HG02763 (cell line): ENCODE results near the gene PID1.

Experiments
- ATAC-seq: cut with Tn5 transposase; IDR thresholded peaks from one replicate; pipeline ENCODE4 v1.9.1; 2021; ENCODE audit warnings: mild to moderate bottlenecking, moderate library complexity; ENCODE audit not compliant: unreplicated experiment

Gene PID1

GRCh38 chr2:229261599-229261998, 9.5 kb downstream of the PID1 start:
- no peak for ATAC-seq

DNA sequence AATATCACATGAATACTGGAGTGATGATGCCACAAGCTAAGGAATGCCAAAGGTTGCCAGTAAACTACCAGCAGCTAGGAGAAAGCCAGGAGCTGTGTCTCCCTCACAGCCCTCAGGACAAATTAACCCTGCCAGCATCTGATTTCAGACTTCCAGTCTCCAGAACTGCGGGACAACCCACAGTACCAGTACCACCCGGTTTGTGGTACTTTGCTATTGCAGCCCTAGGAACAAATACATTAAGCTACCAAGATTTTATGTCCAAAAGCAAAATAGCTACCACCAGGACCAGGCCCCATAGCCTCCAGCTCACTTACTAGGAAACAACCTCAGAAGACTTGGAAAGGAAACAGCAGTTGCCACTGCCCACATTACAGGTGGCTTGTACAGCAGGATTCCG, 10.0 kb downstream of the PID1 start:
- ATAC-seq: no peak

- ATAC-seq: no peak
These were observed 13.1 kb downstream of the PID1 start for GRCh38 chr2:229257985-229258384.

GRCh38 chr2:229256376-229256775, 14.7 kb downstream of the PID1 start:
- no peak for ATAC-seq

DNA sequence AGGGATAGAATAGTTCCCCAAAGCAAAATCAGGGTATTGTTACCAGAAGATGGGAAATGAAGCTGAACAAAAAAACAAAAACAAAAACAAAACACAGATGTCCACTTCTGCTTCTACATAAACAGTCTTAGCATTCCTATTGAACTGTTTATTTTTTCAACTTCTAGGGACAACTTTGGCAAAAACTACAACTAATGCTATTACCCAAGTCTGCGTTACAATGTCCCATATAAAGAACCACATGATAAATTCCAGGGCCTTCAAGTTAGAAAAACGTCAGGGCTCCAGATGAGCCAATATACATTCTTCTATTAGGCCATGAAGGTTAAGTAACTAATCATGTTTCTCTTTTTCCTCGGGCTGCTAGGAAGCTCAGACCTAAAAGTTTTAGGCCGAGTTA, 16.9 kb downstream of the PID1 start:
- no peak for ATAC-seq

- no peak for ATAC-seq
These were observed 18.1 kb downstream of the PID1 start for GRCh38 chr2:229252996-229253395.

GRCh38 chr2:229252280-229252679, 18.8 kb downstream of the PID1 start:
- ATAC-seq: no peak

DNA sequence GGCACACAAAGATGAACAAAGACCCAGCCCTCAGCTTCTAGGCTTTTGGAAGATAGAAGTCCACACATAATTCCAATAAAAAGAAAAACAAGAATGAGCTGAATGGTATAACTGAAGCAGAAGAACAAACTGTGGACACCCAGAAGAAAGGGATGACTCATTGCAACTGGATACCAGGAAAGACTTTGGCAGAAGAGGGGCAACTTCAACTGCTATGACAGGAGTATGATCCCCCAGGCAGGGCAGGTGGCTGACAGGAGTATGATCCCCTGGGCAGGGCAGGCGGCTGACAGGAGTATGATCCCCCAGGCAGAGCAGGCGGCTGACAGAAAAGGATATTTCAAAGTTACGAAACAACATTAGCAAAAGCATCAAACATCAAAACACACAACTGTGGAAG, 21.6 kb downstream of the PID1 start:
- ATAC-seq: no peak

- ATAC-seq: no peak
These were observed 24.8 kb downstream of the PID1 start for GRCh38 chr2:229246334-229246733.

DNA sequence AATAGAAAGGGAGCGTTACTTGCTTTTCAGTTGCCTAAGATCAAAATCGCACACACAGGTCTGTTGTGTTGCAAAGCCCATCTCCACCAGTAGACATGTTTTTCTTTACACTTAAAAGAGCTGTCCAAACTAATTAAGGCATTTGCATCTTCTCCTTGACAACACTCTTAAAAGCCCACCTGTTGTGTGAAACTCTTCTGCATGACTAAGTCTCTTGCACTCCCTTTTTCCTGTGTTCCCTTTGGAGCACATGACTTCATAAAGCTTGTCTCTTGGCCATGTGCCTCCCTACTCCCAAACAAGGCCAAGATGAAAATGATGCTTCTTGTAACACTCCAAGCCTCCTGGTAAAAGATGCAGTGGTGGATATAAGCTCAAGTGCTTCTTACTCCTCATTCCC, 26.1 kb downstream of the PID1 start:
- ATAC-seq: no peak

- no peak for ATAC-seq
These were observed 27.1 kb downstream of the PID1 start for GRCh38 chr2:229243890-229244560.

- no peak for ATAC-seq
These were observed 30.0 kb downstream of the PID1 start for GRCh38 chr2:229240984-229241491.

GRCh38 chr2:229239021-229239420, 32.1 kb downstream of the PID1 start:
- ATAC-seq: no peak

- no peak for ATAC-seq
These were observed 33.8 kb downstream of the PID1 start for GRCh38 chr2:229237270-229237669.

DNA sequence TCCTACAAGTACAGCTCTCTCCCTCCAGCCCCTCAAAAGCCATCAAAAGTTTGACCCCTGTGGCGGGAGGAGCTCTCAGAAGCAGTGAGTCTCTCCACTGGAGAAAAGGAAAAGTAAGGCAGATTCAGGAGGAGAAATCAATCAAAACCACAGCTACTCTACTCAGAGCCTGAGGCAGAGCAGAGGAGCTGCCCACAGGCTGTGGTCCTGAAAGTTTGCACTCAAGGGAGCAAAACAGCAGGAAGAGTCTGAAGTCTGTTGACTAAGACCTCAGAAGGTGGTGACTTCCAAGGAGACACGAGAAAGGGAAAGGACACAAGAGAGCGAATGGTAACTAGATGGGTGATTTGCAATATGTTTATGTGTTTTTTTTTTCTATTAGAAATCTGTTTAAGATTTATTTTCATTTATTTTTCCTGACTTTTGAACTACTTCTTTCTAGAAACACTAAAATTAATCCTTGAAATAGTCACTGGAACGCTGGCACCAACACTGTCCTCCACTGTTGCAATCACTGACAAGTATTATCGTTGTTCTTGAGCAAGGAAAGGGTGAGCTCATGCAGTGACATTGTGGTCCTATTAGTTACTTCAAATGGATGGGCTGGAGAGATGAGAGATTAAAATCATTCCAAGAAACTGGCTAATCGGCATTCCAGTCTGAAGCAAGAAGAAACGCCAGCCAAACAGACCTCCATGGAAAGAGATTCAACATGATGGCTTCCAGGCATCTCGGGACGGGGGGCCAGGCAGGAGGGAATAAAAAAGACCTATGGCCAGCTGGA, 35.8 kb downstream of the PID1 start:
- no peak for ATAC-seq

- no peak for ATAC-seq
These were observed 39.2 kb downstream of the PID1 start for GRCh38 chr2:229231885-229232284.

DNA sequence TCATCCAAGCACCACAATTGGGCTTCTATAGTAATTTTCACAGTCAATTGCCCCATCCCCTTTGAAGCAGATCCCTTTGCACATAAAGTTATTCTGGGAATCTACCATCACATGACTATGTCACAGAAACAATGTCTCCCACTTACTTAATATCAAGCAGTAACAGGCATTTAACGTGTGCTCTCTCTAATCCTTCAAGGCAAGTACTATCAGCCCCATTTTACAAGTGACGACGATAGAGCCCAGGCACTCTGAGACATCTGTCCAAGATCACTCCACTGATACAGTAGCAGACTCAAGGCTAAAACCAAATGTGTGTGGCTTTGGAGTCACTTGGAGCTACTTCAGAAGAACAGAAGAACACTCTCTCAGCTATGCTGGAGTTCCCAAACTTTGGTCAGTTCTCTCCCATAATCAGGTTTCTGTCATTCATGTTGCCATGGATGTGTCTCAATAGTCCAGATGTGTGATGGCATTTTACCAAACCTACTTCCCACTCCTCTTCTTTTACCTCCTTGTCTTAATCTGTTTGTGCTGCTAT, 39.7 kb downstream of the PID1 start:
- ATAC-seq: no peak

GRCh38 chr2:229230911-229231310, 40.2 kb downstream of the PID1 start:
- ATAC-seq: no peak

DNA sequence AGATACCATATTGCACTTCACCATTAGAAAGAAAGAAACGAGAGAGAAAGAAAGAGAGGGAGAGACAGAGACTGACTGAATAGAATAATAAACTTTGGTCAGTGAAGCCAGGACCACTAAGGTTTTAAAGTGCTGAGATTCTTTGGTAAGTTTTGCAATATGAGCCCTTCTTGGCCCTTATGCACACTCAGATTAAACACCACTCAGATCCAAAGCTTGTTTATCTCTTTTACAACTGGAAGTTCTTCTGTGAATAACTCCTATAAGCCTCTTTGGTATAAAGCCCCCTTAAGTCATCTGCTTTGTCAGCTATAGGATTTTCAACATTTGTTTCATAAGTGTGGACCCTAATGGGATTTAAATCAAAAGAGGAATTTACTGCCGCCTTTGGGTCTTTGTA, 40.8 kb downstream of the PID1 start:
- no peak for ATAC-seq

DNA sequence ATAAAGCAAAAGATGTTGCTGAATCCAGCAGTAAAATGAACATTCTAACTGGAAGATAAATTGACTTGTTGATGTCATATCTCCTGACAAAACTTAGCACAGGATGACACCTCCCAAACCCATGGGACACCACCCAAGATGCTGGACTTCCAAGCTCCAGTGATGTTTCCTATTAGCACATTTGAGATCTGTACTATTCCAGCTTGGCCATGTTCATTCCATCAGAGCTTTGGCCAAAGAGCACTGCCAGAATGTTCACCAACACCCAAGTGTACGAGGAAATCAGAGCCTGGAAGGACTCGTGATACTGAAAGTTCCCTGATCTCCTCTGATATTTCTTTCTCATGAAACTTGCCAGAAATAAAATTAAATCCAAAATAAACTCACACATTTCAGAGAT, 44.7 kb downstream of the PID1 start:
- ATAC-seq: no peak

DNA sequence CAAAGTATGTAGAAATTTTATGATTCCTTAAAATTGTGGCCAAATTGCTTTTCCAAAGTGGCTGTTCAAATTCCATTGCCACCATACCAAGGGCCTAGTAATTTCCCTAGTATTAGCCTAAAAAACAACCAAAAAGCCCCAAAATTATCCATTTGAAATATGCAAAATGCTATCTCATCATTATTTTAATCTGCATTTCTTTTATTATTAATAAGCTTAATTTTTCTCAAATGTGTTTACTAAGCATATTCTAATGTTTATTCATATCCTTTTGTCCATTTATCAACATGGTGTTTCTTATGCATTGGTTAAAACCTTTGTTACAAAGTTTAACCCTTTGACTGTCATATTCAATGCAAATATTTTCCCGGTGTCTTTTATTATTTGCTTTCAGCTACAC, 48.0 kb downstream of the PID1 start:
- ATAC-seq: no peak

GRCh38 chr2:229221641-229222040, 49.4 kb downstream of the PID1 start:
- ATAC-seq: no peak
